SIG-M5 treated with dmso at 0.1 percent for 504 hours (cell line): ENCODE data around the gene DIDO1.

ENCODE experiments used
- DNase-seq: peaks from one replicate; lab custom pipeline; 2025; ENCODE audit not compliant: unreplicated experiment; lab: John Stamatoyannopoulos, UW

The DIDO1 gene

DNA sequence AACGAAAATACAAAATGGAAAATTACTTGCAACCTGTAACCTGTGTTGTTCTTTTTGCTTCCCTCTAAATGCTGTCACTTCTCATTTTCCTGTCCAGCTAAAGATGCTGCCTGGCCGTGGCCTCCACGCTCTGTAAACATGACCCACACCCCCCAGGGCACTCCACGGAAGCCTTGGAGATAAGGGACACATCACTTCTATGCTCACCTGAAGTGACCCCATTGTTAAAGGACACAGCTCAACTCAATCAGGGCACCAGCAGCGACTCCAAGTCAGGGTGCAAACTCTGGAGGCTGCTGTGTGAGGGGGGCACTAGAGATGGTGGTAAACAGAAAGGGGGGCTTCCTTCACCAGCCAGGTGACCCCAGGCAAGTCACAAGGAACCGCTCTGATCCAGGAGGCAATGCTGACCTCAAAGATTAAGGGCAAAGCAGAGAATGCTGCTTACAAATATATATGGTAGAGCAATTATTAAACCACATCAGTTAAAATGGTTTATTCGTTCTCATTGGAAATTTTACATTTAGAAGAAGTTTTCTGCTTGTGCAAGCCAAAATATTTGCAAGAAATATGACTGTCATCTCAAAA lies 13.2 kb downstream of the DIDO1 start:
- no peak for DNase-seq

DNA sequence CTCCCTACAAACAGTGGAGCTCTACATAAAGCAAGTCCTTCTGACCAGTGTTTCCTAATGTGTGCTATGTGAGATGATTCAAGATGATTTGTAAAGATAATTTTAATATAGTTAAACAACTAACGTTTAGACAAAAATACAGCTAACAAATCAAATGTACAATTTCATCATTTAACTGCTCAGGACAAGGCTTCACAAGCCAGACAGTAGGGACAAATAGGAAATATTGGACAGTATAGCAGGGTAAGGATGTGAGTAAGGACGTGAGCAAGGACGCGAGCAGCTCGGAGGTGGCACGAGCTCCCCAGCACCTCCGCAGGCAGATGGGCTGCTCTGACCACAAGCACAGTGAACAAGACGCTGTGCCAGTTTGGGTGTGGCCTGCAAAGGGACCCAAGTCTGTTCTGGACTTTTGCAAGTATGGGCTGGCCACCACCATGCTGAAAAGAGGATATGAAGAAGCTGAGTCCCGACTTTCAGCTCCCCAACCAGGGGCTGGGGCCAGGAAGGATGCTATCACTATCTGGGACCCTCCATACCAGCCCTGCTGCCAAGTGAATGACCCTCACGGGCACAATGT lies 14.5 kb downstream of the DIDO1 start:
- no peak for DNase-seq

DNA sequence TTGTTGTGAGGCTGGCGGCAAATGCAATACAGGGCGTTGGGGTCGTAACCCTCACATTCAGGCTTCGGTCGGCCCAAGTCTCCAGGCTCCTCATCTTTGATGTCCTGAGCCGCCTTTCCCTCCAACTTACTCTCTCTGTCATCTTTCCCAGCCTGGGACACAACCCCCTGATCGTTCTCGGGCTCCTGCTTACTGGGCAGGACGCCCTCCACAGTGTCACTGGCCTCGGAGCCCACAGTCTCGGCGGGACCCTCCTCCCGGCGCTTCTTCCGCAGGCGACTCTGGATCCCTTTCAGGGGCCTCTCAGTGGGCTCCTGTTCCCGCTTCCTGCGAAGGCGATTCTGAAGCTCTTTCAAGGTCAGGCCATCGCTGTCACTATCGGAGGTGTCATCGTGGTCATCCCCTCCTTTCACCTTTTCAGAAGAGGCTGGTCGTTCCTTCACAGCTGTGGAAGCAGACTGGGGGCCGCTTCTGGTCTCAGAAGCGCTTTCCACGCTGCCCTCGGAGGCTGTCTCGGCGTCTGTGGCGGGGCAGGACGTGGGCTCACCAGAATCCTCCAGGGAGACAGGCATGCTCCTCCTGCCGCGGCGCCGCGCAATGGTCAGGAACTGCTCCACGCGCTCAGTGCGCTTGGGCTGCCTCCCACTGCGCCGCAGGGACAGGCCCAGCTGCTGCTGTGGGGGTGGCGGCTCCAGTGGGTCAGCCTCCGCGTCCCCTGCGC lies 15.4 kb downstream of the DIDO1 start:
- DNase-seq: no peak

DNA sequence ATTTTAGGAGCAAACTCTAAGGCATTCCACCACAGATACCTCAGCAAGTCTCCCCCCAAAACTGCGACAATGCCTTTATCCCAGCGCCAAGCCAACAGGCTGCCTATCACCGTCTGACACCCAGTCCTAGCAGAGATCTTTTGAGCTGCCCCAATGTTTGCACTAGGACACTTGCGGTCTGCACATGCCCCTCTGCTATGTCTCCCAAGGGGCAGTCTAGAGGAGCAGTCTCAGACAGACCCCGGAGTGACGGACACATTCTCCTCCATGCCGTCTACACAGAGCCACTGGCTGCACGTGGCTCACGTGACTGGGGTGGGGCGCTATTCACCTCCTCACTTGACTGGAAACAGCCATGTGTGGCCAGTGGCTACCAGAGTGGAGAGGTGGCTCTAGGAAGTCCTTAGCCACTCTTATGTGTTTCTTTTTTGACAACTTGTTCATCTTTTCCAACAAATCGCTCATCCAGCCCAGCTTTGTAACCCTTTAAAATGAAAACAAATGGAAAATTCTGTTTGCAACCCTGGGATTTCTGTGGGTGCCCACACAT lies 16.0 kb downstream of the DIDO1 start:
- DNase-seq: no peak

GRCh38 chr20:62908971-62909791 lies 17.1 kb downstream of the DIDO1 start:
- DNase-seq: no peak

GRCh38 chr20:62907384-62908317 lies 18.7 kb downstream of the DIDO1 start:
- no peak for DNase-seq

DNA sequence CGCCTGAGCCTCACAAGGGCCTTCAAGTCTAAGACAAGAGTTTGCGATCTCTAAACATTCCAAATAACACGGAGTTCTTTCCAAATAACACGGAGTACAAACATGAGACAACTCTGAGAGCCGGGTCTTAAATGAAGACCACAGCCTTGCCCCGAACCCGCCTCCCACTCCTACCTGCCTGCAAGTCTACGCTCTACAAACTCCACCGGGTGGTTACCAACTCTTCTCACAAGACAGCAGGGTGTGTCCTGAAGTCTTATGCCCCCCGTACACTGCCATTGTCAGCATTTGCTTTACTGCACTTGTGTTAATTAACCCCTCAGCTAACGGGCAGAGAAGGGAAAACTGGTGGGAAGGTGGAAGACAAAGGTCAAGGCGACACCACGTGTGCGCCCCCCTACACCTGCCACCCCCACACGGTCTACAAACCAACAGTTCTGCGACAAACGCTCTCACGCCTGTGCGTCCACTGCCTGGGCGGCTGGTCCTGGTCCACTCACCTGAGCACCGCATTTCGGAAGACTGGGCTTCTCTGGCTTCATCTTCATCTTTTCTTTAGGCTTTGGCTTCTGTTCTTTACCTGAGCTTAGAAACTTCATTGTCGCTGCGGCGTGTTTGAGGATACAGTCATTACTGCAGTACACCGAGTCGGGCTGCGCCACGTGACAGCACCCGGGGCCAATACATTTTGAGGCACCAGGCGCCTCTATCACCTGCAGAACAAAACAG lies 19.5 kb downstream of the DIDO1 start:
- no peak for DNase-seq

- DNase-seq: no peak
These were observed 20.1 kb downstream of the DIDO1 start for GRCh38 chr20:62906209-62906608.

GRCh38 chr20:62905536-62906117 lies 20.7 kb downstream of the DIDO1 start:
- no peak for DNase-seq

- DNase-seq: no peak
These were observed 23.2 kb downstream of the DIDO1 start for GRCh38 chr20:62902926-62903615.

GRCh38 chr20:62901891-62902290 lies 24.4 kb downstream of the DIDO1 start:
- no peak for DNase-seq

DNA sequence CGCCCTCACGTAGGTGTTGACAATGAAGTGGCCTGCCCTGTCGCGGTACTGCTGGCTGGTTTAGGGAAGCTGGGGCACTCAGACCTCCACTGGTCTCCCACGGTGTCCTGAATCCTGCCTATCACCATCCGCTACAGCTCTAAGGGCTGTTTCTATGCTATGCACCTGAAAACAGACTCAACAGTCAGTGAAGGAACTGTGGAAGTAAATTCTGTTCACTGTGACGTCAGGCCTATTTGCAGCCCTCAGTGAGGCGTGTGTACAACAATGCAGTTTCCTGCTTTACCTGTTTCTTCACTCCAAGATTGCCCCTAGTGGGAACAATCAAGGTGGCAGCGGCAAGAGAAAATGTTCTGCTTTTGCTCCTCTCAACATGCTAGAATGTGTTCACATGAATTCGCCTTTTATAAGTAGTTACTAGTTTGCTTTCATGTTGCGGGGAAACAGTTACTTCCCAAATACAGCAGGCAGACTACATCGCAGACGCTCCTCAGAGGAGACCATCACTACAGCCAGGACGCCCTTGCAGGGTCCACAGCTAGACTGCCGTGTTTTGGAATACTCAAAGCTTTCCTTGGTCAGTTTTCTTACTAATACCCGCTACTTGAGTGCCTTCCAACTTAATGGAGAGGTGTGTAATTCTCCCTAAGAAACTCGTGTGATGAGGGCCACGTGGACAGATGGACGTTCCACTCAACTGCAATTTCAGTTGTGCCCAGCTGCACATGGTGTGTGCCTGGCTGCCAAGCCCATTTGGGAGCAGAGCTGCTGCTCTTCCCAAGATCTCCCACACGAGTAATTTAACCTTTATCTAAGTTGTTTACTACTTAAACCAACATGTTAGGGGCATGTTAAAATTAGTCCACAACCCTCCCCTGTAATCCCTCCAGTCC lies 25.4 kb downstream of the DIDO1 start:
- peak; percentile 78 for DNase-seq

GRCh38 chr20:62900052-62900691 lies 26.1 kb downstream of the DIDO1 start:
- DNase-seq: peak; percentile 71

DNA sequence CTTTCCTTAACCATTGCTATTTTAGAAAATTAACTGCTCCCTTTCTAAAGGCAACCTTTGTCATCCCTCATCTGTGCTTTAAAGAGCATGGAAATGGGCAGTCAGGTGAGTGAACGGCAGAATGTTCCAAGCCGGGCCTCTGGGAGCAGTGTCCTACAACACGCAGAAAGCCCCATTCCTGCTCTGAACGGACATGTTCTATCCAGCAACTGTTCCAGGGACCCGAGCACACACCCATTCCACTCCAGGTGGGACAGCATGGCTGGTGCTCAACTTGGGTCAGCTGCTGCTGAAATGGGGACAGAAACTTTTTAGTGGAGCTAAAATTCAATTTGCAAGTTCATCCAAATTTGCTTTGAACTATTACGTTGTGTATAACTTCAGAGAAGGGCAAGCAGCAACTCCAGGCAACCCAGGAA lies 26.7 kb downstream of the DIDO1 start:
- no peak for DNase-seq

DNA sequence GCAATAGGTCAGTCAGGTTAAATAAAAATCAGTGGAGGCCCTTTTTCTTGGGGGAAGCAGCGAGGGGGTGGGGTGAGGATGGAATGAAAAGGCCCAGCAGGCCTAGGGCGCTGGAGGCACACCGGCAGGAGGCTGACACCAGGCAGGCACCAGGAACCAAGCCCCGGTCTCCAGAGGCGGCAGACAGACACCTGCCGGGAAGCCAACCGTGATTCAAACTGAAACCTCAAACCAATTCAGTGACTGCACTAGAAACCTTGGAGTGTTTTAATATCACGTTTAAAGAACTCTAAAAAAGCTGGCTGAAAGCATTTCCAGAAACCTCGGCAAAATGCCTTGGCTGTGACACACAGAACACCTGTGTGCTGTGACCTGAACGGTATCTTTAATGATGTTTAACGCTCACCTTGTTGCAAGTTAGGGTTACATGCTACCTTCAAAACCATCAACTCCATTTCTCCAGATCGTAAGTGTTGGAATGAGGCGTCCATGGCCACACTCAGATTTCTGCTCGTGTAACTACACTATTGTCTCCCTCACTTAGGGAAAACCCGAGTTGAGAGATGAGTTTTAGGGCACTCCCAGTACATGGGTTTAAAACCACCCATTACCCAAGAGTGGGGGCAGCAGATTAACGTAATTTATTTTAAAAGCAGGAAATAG lies 27.2 kb downstream of the DIDO1 start:
- no peak for DNase-seq

DNA sequence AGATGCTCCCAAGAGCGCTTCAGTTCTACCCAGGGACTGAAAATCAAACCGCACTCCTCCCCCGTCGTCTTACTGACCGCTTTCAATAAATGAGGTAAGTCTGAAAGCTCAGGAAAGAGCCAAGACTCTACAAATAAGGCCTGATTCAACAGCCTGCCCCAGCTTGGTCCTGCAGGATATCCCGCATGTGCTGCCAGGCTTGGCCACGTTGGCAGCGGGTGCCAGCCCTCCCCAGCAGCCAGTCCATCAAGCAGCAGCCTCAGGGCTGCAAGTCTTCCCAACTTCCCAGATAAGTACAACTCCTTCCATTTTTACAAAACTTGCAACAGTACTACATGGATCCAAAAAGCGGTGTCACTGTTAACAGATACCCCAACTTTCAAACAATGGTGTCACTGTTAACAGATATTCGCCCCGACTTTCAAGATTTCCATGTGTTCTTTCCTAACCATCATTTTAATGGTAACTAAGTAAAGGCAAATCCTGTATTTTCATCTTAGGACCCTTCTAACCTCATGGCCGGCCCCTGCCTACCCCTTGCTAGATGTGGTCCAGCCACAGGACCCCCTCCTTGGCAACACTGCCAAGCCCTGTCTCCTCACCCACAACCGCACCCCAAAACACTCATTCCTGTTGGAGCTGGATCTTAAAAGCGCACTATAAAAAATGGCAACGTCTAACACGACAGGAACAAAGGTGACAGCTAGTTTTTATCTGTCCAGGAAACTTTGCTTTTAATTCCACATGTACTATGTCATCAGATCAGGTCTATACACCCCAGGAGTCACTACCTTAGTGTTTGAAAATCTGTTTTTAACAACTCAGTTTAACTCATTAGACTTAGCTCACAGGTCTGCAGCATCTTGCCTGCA lies 28.0 kb downstream of the DIDO1 start:
- DNase-seq: no peak
